OCI-LY3 (cell line): ENCODE measurements around the gene MEF2C.

Experiments used
- H2AFZ ChIP-seq: fragments of 200-600, 300-600 bp; shearing (Covaris generic); 2 replicates; pipeline ENCODE4 v1.6.0; 2014; ENCODE audit warnings: antibody characterized with exemption, low read depth, low read length
- H3K27ac ChIP-seq: fragments of 200-600, 300-600 bp; sonication (generic); 2 replicates; pipeline ENCODE4 v1.5.1; 2014; ENCODE audit warnings: mild to moderate bottlenecking, low read length, moderate library complexity, mixed read lengths
- H3K27me3 ChIP-seq: fragments of 200-600, 300-600 bp; sonication (generic); 2 replicates; pipeline ENCODE4 v1.6.1; 2014; ENCODE audit warnings: low read depth, low read length, mixed read lengths
- H3K36me3 ChIP-seq: fragments of 200-600, 300-600 bp; sonication (generic); replicated peaks from 2 replicates; pipeline ENCODE3; 2014; ENCODE audit warnings: low read depth, low read length, mixed read lengths
- H3K4me1 ChIP-seq: fragments of 300-600, 200-600 bp; sonication (generic); 2 replicates; pipeline ENCODE4 v1.6.1; 2014; ENCODE audit warnings: low read length, mixed read lengths
- H3K4me2 ChIP-seq: fragments of 200-600, 300-600 bp; sonication (generic); 2 replicates; pipeline ENCODE4 v1.6.1; 2014; ENCODE audit warnings: low read length, mixed read lengths
- H3K4me3 ChIP-seq: fragments of 300-600, 200-600 bp; sonication (generic); 2 replicates; pipeline ENCODE4 v1.5.1; 2014; ENCODE audit warnings: antibody characterized with exemption, mild to moderate bottlenecking, low read length, moderate library complexity
- H3K79me2 ChIP-seq: fragments of 300-600, 200-600 bp; shearing (Covaris generic); 2 replicates; pipeline ENCODE4 v1.6.1; 2014; ENCODE audit warnings: mild to moderate bottlenecking, low read length, mixed read lengths
- H3K9ac ChIP-seq: fragments of 300-600, 200-600 bp; shearing (Covaris generic); 2 replicates; pipeline ENCODE4 v1.6.0; 2014; ENCODE audit warnings: mild to moderate bottlenecking, low read length, moderate library complexity
- H3K9me3 ChIP-seq: fragments of 200-600, 300-600 bp; shearing (Covaris generic); 2 replicates; pipeline ENCODE4 v1.6.1; 2014; ENCODE audit warnings: low read length, mixed read lengths; ENCODE audit not compliant: insufficient read depth
- H4K20me1 ChIP-seq: fragments of 200-600, 300-600 bp; sonication (generic); 2 replicates; pipeline ENCODE4 v1.6.1; 2016; ENCODE audit warnings: low read length, mixed read lengths; ENCODE audit not compliant: insufficient read depth
- EZH2phosphoT487 ChIP-seq: fragments of 200-600 bp; shearing (Covaris generic); IDR thresholded peaks from 2 replicates; pipeline ENCODE4 v1.6.1; 2018; ENCODE audit warnings: antibody characterized with exemption, mixed run types, low read depth
- TF ChIP-seq, protein P1 (sequence below): fragments of 200-600, 300-600 bp; sonication (generic); IDR thresholded peaks from 2 replicates; pipeline ENCODE4 v1.5.1; 2014; ENCODE audit warnings: antibody characterized with exemption, low read length, low read depth

MEF2C gene

DNA sequence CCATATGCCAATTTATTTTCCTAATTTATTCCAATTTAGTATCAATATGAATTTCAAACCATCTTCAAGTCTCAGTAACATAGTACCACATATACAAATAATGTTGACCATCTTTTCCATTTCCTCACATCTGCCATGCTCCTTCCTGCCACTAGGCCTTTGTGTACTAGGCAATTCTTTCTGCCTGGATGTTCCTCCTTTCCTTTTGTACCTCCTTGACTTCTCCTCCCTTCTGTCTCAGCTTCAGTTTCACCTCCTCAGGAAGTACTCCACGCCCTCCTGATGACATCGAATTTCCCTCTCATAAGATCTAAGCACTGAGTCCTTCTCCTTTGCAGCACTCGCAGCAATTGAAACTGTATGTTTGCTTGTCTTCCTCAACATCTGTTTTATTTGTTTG is 53.9 kb downstream of the MEF2C start:
- Histone ChIP-seq H2AFZ (no peak overlapping the region), H3K36me3 (peaks cover 4% of the 10 kb centered on the region), H3K4me2 (peak overlapping the region; percentile 85), H3K27ac (peak overlapping the region; percentile 98), H3K4me3 (peak overlapping the region; percentile 57), H4K20me1 (no peaks in the 10 kb centered on the region), H3K4me1 (peaks cover 97% of the 10 kb centered on the region), H3K79me2 (peaks cover 82% of the 10 kb centered on the region), H3K9me3 (no peaks in the 10 kb centered on the region), H3K9ac (peak overlapping the region; percentile 69), H3K27me3 (no peaks in the 10 kb centered on the region)
- TF ChIP-seq EZH2phosphoT487, result no peak
- TF ChIP-seq, protein P1, sequence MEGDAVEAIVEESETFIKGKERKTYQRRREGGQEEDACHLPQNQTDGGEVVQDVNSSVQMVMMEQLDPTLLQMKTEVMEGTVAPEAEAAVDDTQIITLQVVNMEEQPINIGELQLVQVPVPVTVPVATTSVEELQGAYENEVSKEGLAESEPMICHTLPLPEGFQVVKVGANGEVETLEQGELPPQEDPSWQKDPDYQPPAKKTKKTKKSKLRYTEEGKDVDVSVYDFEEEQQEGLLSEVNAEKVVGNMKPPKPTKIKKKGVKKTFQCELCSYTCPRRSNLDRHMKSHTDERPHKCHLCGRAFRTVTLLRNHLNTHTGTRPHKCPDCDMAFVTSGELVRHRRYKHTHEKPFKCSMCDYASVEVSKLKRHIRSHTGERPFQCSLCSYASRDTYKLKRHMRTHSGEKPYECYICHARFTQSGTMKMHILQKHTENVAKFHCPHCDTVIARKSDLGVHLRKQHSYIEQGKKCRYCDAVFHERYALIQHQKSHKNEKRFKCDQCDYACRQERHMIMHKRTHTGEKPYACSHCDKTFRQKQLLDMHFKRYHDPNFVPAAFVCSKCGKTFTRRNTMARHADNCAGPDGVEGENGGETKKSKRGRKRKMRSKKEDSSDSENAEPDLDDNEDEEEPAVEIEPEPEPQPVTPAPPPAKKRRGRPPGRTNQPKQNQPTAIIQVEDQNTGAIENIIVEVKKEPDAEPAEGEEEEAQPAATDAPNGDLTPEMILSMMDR, result no peak

DNA sequence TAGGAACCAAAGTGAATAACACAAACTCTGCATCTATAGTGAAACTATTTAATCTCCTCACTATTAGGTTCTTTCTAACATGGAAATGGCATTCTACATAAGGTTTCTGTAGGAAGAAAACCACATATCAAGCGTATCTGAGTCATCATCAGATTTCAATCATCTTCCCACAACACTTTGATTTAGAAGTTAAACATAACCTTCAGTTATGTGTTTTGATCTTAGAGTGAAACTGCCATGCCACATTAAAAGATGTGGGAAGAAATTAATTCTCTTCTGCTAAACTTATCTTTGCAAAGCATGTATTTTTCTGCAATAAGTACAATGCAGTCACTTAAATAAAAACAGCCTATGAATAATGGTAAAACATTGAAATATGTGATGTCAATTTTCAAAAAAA is 55.0 kb downstream of the MEF2C start:
- Histone ChIP-seq H3K9ac (peak overlapping the region; percentile 69), H3K4me1 (peaks cover 92% of the 10 kb centered on the region), H3K4me2 (peak overlapping the region; percentile 85), H4K20me1 (no peaks in the 10 kb centered on the region), H3K4me3 (peak overlapping the region; percentile 57), H3K9me3 (no peaks in the 10 kb centered on the region), H3K79me2 (peaks cover 82% of the 10 kb centered on the region), H3K27me3 (no peaks in the 10 kb centered on the region), H2AFZ (no peak overlapping the region), H3K36me3 (peaks cover 12% of the 10 kb centered on the region), H3K27ac (peak overlapping the region; percentile 98)
- TF ChIP-seq, protein P1, result no peak
- TF ChIP-seq EZH2phosphoT487, result no peak

DNA sequence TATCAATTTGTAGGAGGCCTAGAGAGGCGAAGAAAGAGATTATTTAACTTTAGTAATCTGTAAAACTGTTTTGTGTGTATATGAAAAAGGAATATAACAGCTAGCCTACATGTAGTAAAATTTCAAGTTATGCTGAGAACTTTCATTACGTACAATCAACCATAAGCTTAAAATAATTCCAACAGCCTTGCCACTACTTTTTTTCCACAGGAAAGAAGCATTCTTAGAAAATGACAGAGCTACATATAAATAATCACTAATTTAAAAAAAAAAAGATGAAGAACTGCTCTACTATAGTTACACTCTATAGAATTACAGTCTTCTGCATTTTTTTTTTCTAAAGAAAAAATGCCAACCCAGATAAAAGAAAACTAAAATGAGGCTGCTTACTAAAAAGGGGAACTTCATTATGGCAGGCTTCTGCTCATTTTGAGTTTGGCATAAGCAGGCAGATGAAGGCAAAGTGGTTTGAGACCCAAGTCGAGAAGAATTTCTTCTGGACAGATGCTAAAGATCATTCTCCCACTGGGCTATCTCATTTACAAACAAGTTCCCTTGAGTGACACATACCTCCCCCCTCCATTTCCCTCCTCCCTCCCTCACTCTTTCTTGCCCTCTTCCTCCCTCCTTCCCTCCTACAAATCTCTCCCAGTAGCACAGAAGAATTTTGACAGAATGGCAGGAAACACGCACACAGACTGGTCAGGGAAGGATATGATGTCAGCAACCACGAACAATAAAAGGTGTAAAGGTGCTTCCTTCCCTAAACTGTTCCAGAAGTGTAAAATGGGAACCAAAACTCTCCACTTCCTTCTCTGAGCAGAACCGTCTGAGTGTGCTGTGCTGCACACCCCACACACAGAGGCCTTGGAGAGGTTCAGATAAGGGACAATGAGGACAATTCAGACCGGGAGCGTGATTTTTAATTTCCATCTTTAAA is 56.1 kb downstream of the MEF2C start:
- no peaks in the 10 kb centered on the region for H3K27me3 ChIP-seq
- peak overlapping the region; percentile 85 for H3K4me2 ChIP-seq
- H4K20me1 ChIP-seq, result no peaks in the 10 kb centered on the region
- H3K4me3 ChIP-seq, result peak overlapping the region; percentile 57
- peaks cover 81% of the 10 kb centered on the region for H3K4me1 ChIP-seq
- peak overlapping the region; percentile 98 for H3K27ac ChIP-seq
- no peaks in the 10 kb centered on the region for H3K9me3 ChIP-seq
- no peak for TF ChIP-seq EZH2phosphoT487
- TF ChIP-seq, protein P1, result no peak
- peaks cover 76% of the 10 kb centered on the region for H3K79me2 ChIP-seq
- no peak overlapping the region for H2AFZ ChIP-seq
- H3K9ac ChIP-seq, result peak overlapping the region; percentile 69
- peaks cover 20% of the 10 kb centered on the region for H3K36me3 ChIP-seq

DNA sequence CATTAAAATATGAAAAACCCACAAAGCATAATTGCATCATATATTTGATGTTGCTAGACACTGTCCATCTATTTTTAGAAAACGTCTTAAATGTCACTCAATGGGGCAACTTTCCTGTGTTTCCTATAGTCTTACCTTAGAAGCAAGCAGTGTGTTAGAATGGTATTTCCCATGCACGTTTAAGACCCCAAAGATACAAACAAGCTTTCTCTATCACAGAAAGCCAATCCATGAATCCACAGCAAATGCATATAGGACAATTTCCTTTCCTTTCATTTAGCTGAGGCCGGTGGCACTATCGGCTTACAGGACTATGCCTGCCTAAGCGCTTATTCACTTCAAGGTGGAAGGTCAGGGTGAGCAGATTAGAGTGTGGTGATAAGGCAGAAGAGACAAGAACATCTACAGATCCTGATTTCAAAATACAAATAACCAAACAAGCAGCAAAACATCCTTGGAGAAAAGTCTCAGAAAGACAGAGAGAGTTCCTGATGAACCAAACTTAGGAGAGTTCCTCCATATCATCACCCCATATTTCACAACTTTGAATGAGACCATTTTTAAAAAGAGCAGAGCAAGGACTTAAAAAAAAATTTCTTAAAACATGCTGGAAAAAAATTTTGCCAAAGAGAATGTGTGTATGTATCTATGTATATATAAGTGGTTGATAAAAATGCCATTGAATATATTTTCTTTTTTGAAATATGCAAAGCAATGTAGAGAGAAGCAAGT is 57.2 kb downstream of the MEF2C start:
- no peaks in the 10 kb centered on the region for H3K9me3 ChIP-seq
- peaks cover 70% of the 10 kb centered on the region for H3K79me2 ChIP-seq
- peaks cover 71% of the 10 kb centered on the region for H3K4me1 ChIP-seq
- TF ChIP-seq, protein P1, result no peak
- TF ChIP-seq EZH2phosphoT487, result no peak
- peak overlapping the region; percentile 69 for H3K9ac ChIP-seq
- no peaks in the 10 kb centered on the region for H4K20me1 ChIP-seq
- no peak overlapping the region for H2AFZ ChIP-seq
- H3K27me3 ChIP-seq, result no peaks in the 10 kb centered on the region
- H3K27ac ChIP-seq, result peak overlapping the region; percentile 98
- peaks cover 24% of the 10 kb centered on the region for H3K36me3 ChIP-seq
- H3K4me3 ChIP-seq, result peak overlapping the region; percentile 57
- H3K4me2 ChIP-seq, result peak overlapping the region; percentile 85
